ENCODE measurements around the gene CCDC69. TPM values are rescaled to one million over a fixed set of nuclear protein-coding genes. Genes with fewer than 3 reads are reported as not detected.

The CCDC69 gene
- total RNA-seq, 1 donor from 2014 or later: 109 TPM

DNA sequence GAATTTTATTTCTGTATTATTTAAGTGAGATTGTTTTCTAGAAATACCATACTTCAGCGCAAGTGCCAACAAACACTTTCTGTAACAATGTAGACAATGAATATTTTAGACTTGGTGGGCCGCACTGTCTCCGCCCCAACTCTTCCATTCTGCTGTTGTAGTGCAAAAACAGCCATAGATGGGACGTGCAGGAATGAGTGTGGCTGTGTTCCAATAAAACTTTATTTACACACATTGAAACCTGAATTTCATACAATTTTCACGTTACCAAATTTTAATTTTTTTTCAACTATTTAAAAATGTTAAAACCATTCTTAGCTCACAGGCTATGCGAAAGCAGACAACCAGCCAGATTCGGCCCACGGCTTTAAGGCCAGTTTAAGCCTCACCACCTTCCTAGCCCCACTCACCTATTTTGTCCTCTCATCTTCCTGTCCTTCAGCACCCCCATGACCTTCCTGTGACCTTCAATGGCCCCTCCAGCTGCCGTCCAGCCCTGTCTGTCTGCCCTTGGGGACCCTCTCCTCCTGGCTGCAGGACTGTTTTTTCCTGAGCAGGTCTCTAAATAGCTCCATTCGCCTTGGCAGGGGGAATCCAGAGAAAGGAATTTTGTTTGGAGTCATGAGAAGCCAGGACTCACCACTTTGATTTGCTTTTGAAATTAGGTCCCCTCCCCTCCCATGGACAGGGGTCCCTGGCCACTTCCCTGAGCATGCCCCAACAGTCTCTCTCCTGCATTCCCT, 55.1 kb downstream of the CCDC69 start:
- no peak for DNase-seq
- Mint-ChIP-seq H3K4me3 (no peak overlapping the region), H3K9me3 (no peaks in the 10 kb centered on the region), H3K4me1 (peaks cover 49% of the 10 kb centered on the region), H3K36me3 (ENCODE audit: low read depth) (no peaks in the 10 kb centered on the region), H3K27ac (no peak overlapping the region), H3K27me3 (no peaks in the 10 kb centered on the region)
- intact Hi-C loops (cut with micrococcal nuclease): loop anchor here (1.0 kb wide), 1 partner anchor 9 kb away; no protein-coding TSS in a partner anchor
- POLR2A ChIA-PET: interaction anchor here (0.6 kb wide), 1 partner anchor 43 kb away, joined by 4 read pairs; no protein-coding TSS in a partner anchor
- TF ChIP-seq, protein P1, sequence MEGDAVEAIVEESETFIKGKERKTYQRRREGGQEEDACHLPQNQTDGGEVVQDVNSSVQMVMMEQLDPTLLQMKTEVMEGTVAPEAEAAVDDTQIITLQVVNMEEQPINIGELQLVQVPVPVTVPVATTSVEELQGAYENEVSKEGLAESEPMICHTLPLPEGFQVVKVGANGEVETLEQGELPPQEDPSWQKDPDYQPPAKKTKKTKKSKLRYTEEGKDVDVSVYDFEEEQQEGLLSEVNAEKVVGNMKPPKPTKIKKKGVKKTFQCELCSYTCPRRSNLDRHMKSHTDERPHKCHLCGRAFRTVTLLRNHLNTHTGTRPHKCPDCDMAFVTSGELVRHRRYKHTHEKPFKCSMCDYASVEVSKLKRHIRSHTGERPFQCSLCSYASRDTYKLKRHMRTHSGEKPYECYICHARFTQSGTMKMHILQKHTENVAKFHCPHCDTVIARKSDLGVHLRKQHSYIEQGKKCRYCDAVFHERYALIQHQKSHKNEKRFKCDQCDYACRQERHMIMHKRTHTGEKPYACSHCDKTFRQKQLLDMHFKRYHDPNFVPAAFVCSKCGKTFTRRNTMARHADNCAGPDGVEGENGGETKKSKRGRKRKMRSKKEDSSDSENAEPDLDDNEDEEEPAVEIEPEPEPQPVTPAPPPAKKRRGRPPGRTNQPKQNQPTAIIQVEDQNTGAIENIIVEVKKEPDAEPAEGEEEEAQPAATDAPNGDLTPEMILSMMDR (IDR thresholded peaks at IDR 0.05): no peak
- CTCF ChIA-PET: interaction anchor here (1.6 to 12.3 kb wide), 5 partner anchors 44 to 119 kb away, joined by 4 to 309 read pairs (median 155); no protein-coding TSS in a partner anchor
- no peak for ATAC-seq (ENCODE audit: low read depth)

- no peak overlapping the region for H3K27ac Mint-ChIP-seq
- TF ChIP-seq, protein P1 (IDR thresholded peaks at IDR 0.05): no peak
- intact Hi-C loops (cut with micrococcal nuclease): no loop called here
These were observed 56.9 kb downstream of the CCDC69 start for GRCh38 chr5:151167022-151167421.

DNA sequence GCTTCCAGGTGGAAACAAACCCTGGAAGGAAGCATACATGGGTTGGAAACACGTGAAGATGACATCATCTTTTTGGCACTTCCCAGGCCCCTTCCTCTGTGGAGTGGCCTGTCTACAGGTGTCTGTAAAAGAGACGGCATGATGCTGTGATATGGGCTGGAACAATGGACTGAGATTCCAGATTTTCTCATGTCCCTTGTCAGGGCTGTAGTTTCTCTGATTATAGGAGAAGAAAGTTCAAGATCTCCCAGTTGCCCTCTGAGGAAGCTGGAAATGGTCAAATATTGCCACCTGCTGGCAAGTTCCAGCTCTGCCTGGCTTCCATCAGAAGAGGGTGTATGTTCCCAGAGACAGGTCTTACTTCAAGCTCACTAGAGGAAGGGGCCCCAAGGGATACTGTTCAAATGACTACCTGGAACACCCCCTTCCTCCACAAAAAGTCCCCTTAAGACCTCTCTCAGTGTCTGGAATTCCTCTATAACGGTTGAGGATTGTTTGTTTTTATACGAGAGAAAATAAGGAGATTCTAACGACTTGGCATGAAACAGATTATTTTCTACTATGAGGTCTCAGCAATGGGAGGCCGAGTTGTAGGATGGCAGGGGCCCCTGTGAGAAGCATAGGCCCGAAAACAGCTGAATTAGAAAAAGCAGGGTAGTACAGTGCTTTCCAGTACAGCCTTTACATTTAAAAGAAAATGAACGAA, 59.1 kb downstream of the CCDC69 start:
- Mint-ChIP-seq H3K4me1 (peaks cover 39% of the 10 kb centered on the region), H3K9me3 (no peaks in the 10 kb centered on the region), H3K27ac (peak overlapping the region; percentile 65), H3K36me3 (ENCODE audit: low read depth) (no peaks in the 10 kb centered on the region), H3K27me3 (no peaks in the 10 kb centered on the region), H3K4me3 (no peak overlapping the region)
- ChIA-PET CTCF (interaction anchor here (0.7 to 12.3 kb wide), 48 partner anchors 8 to 814 kb away, joined by 3 to 309 read pairs (median 5); partner anchors contain the start of genes CCDC69, IRGM and RBM22), POLR2A (interaction anchor here (0.9 to 4.4 kb wide), 13 partner anchors 23 to 151 kb away, joined by 3 to 47 read pairs (median 5); partner anchors contain the start of gene CCDC69)
- DNase-seq (peak; percentile 59), ATAC-seq (ENCODE audit: low read depth) (peak; percentile 97)
- intact Hi-C loops (cut with micrococcal nuclease): loop anchor here (1.0 to 2.0 kb wide), 8 partner anchors 8 to 364 kb away; partner anchors contain the start of gene ANXA6
- TF ChIP-seq, protein P1 (IDR thresholded peaks at IDR 0.05): peak; percentile 72

More at GRCh38 chr5:151167022-151167421, 56.9 kb downstream of the CCDC69 start:
- H3K4me3 Mint-ChIP-seq: no peak overlapping the region
- ChIA-PET POLR2A (interaction anchor here (1.1 to 4.4 kb wide), 2 partner anchors 37 to 41 kb away, joined by 3 to 47 read pairs; no protein-coding TSS in a partner anchor), CTCF (interaction anchor here (0.6 to 12.3 kb wide), 7 partner anchors 11 to 362 kb away, joined by 3 to 309 read pairs (median 122); no protein-coding TSS in a partner anchor)
- no peaks in the 10 kb centered on the region for H3K27me3 Mint-ChIP-seq
- DNase-seq (no peak), ATAC-seq (ENCODE audit: low read depth) (no peak)
- peaks cover 48% of the 10 kb centered on the region for H3K4me1 Mint-ChIP-seq
- H3K9me3 Mint-ChIP-seq: no peaks in the 10 kb centered on the region
- H3K36me3 Mint-ChIP-seq (ENCODE audit: low read depth): no peaks in the 10 kb centered on the region

DNA sequence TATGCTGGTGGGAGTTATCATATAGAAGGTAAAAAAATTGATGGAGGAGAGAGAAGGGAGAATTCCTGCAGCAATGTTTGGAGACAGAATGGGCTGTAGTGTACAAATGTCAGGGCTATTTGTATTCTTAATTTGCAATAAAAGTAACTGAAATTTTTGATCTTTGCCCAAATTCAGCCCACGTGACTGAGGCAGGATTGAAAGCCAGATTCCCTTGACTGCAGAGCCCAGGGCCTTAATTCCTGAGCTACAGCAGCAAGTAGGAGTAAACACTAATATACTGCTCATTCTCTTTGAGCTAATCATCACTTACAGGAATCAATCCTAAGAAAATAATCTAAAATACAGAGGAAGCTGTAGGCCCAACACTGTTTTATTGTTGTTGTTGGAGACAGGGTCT, 61.1 kb downstream of the CCDC69 start:
- DNase-seq: no peak
- POLR2A ChIA-PET: interaction anchor here (0.8 to 4.4 kb wide), 5 partner anchors 33 to 111 kb away, joined by 3 to 47 read pairs (median 5); no protein-coding TSS in a partner anchor
- H3K9me3 Mint-ChIP-seq: no peaks in the 10 kb centered on the region
- TF ChIP-seq, protein P1 (IDR thresholded peaks at IDR 0.05): no peak
- intact Hi-C loops (cut with micrococcal nuclease): no loop called here
- H3K27me3 Mint-ChIP-seq: no peaks in the 10 kb centered on the region
- no peaks in the 10 kb centered on the region for H3K36me3 Mint-ChIP-seq (ENCODE audit: low read depth)
- CTCF ChIA-PET: interaction anchor here (0.8 to 12.3 kb wide), 8 partner anchors 10 to 153 kb away, joined by 3 to 309 read pairs (median 70); no protein-coding TSS in a partner anchor
- H3K4me1 Mint-ChIP-seq: peaks cover 50% of the 10 kb centered on the region
- H3K27ac Mint-ChIP-seq: no peak overlapping the region
- ATAC-seq (ENCODE audit: low read depth): no peak
- H3K4me3 Mint-ChIP-seq: no peak overlapping the region

All from activated B cell treated with CpG ODN at 0.5 μM for 24 hours (primary cell).